Progenitor cell of endocrine pancreas (in vitro differentiated cells): ENCODE data around the gene STK39. TPM values are rescaled to one million over a fixed set of nuclear protein-coding genes. Genes with fewer than 3 reads are reported as not detected.

Source experiments
- DNase-seq: peaks from one replicate; pipeline ENCODE4 v3.0.0; 2021; ENCODE audit warnings: low spot score; ENCODE audit not compliant: unreplicated experiment
- H3K27ac Mint-ChIP-seq: 2 replicates; pipeline ENCODE4 v1.8.0; 2021; ENCODE audit warnings: mild to moderate bottlenecking, moderate library complexity, mixed read lengths
- H3K27me3 Mint-ChIP-seq: 2 replicates; pipeline ENCODE4 v1.8.0; 2021; ENCODE audit warnings: mixed read lengths
- H3K36me3 Mint-ChIP-seq: 2 replicates; pipeline ENCODE4 v1.8.0; 2022; ENCODE audit warnings: mixed read lengths; ENCODE audit not compliant: insufficient read depth
- H3K4me1 Mint-ChIP-seq: 2 replicates; pipeline ENCODE4 v1.8.0; 2021; ENCODE audit warnings: low read depth, mixed read lengths
- H3K4me3 Mint-ChIP-seq: 2 replicates; pipeline ENCODE4 v1.8.0; 2021; ENCODE audit warnings: low read depth, mild to moderate bottlenecking, moderate library complexity, mixed read lengths
- H3K9me3 Mint-ChIP-seq: 2 replicates; pipeline ENCODE4 v1.8.0; 2021; ENCODE audit warnings: low read depth, mixed read lengths
- CTCF ChIP-seq: fragments of 200-600 bp; sonication (generic); IDR thresholded peaks from one replicate; pipeline ENCODE4 v1.5.0; 2021; ENCODE audit warnings: antibody characterized with exemption, mild to moderate bottlenecking; ENCODE audit not compliant: unreplicated experiment
- total RNA-seq: library from RNA; stranded (reverse); gene quantifications from 2 replicates; pipeline ENCODE4 v1.2.1, GENCODE V29; 2021

STK39 gene
- total RNA-seq, 1 donor from 2014 or later = 22.9 TPM

- Mint-ChIP-seq H3K36me3 (peaks cover 15% of the 10 kb centered on the region), H3K27ac (no peak overlapping the region), H3K9me3 (no peaks in the 10 kb centered on the region), H3K27me3 (no peaks in the 10 kb centered on the region), H3K4me1 (no peaks in the 10 kb centered on the region), H3K4me3 (no peak overlapping the region)
- TF ChIP-seq CTCF = no peak
- DNase-seq = no peak
These were observed 212.8 kb downstream of the STK39 start for GRCh38 chr2:168034616-168035015.

GRCh38 chr2:168033966-168034365 is 213.4 kb downstream of the STK39 start:
- no peaks in the 10 kb centered on the region for H3K27me3 Mint-ChIP-seq
- H3K36me3 Mint-ChIP-seq = peaks cover 15% of the 10 kb centered on the region

GRCh38 chr2:168032091-168032490 is 215.3 kb downstream of the STK39 start:
- no peak for DNase-seq
- H3K36me3 Mint-ChIP-seq = peaks cover 15% of the 10 kb centered on the region
- H3K4me1 Mint-ChIP-seq = peaks cover 14% of the 10 kb centered on the region
- no peak for TF ChIP-seq CTCF
- H3K27ac Mint-ChIP-seq = no peak overlapping the region
- H3K9me3 Mint-ChIP-seq = no peaks in the 10 kb centered on the region
- H3K4me3 Mint-ChIP-seq = no peak overlapping the region
- H3K27me3 Mint-ChIP-seq = no peaks in the 10 kb centered on the region

More at GRCh38 chr2:168033966-168034365, 213.4 kb downstream of the STK39 start:
- Mint-ChIP-seq H3K4me1 (no peaks in the 10 kb centered on the region), H3K9me3 (no peaks in the 10 kb centered on the region), H3K27ac (no peak overlapping the region), H3K4me3 (no peak overlapping the region)
- no peak for TF ChIP-seq CTCF
- DNase-seq = no peak

GRCh38 chr2:168030862-168031624 is 216.4 kb downstream of the STK39 start:
- Mint-ChIP-seq H3K36me3 (peaks cover 15% of the 10 kb centered on the region), H3K27me3 (no peaks in the 10 kb centered on the region), H3K9me3 (no peaks in the 10 kb centered on the region), H3K4me1 (peaks cover 20% of the 10 kb centered on the region), H3K27ac (no peak overlapping the region), H3K4me3 (no peak overlapping the region)
- TF ChIP-seq CTCF = no peak
- no peak for DNase-seq

GRCh38 chr2:168029071-168029470 is 218.3 kb downstream of the STK39 start:
- H3K4me1 Mint-ChIP-seq = peaks cover 32% of the 10 kb centered on the region
- no peaks in the 10 kb centered on the region for H3K9me3 Mint-ChIP-seq
- no peak for DNase-seq
- TF ChIP-seq CTCF = no peak
- peaks cover 10% of the 10 kb centered on the region for H3K36me3 Mint-ChIP-seq
- no peak overlapping the region for H3K4me3 Mint-ChIP-seq
- H3K27me3 Mint-ChIP-seq = no peaks in the 10 kb centered on the region
- no peak overlapping the region for H3K27ac Mint-ChIP-seq
